Heart left ventricle (tissue), 13 donors: Measurements from ENCODE around the gene NOVA2.

ENCODE experiments used
- CTCF ChIP-seq, 12 donors: fragments of 200-600 bp; sonication (generic) in 4 of 12; IDR thresholded peaks; one replicate each; pipeline versions ENCODE4 v1.5.0 to v1.8.0; 2018 to 2022; ENCODE audit warnings: antibody characterized with exemption in 12 of 12, mild to moderate bottlenecking in 5 of 12
- POLR2A ChIP-seq, 2 donors: fragments of 450-650 bp; IDR thresholded peaks; one replicate each; pipeline ENCODE4 v1.6.1; 2017; ENCODE audit warnings: antibody characterized with exemption in 2 of 2, mild to moderate bottlenecking in 2 of 2, moderate library complexity in 2 of 2
- donor health status: ischemic (EF 13 %, LVEDD 7.1; RV severe dilation, severe dysfunction).
- donor health status: DM: no; HTN: yes; CAD: no.
- donor health status: DM: no; HTN: no; CAD: no.
- donor health status: ischemic (EF 25% LVEDD 6.9; RV normal size, moderate dysfunction).
- donor health status: ischemic (EF 25% LVEDD 5.7; RV mildly dilated, moderate dysfunction).
- donor health status: ischemic (EF 35%, LVEDD 5.7; RV mildly dilated, moderate dysfunction).
- donor health status: nonischemic (EF 11% LVEDD 7.7; RV severe dilation, severe dysfunction).
- donor health status: DM: yes; HTN: yes; CAD: no.
- donor health status: PGD.
- donor health status: ischemic (EF 29% LVEDD 5.4; RV normal size, mild dysfunction).
- donor health status: nonischemic (EF 23%, LVEDD 6.1; RV moderate dilation, normal function).

- TF ChIP-seq CTCF (IDR thresholded peaks at IDR 0.05), result no peak
- TF ChIP-seq POLR2A (IDR thresholded peaks at IDR 0.05), result no peak
These were observed 26.0 kb upstream of the NOVA2 start for GRCh38 chr19:45999653-46000121.
